BJ (cell line): ENCODE measurements around the gene ALDH3B1. TPM values are rescaled to one million over a fixed set of nuclear protein-coding genes. Genes with fewer than 3 reads are reported as not detected.
A peak's percentile ranks its signal among the peaks of the same experiment; 100 is the strongest.

ENCODE experiments used
- CTCF ChIA-PET: fragments of 350-600 bp; formaldehyde crosslinking; extraction: SDS; loops from one replicate; lab custom pipeline; 2021; ENCODE audit warnings: antibody characterized with exemption, inconsistent platforms; lab: Yijun Ruan, JAX
- POLR2A ChIA-PET: fragments of 300-600 bp; sonication (Branson Sonifier 250); formaldehyde crosslinking; extraction: SDS; loops from one replicate; lab custom pipeline; 2021; ENCODE audit warnings: antibody characterized with exemption; lab: Charles Lee
- DNase-seq: peaks from one replicate; pipeline ENCODE4 v3.0.0-alpha.2; 2011; ENCODE audit warnings: low read depth
- H3K27me3 ChIP-seq: 2 replicates; pipeline ENCODE4 v1.6.0; 2011; ENCODE audit warnings: low read length; ENCODE audit not compliant: control insufficient read depth, insufficient read depth
- H3K36me3 ChIP-seq: 2 replicates; pipeline ENCODE4 v1.5.1; 2011; ENCODE audit warnings: low read length; ENCODE audit not compliant: control insufficient read depth, insufficient read depth
- H3K4me3 ChIP-seq: 2 replicates; pipeline ENCODE4 v1.5.1; 2011; ENCODE audit warnings: low read depth, mild to moderate bottlenecking, control low read depth, low read length
- CTCF ChIP-seq: IDR thresholded peaks from 2 replicates; pipeline ENCODE4 v1.5.1; 2011; ENCODE audit warnings: low read depth, mild to moderate bottlenecking, control low read depth, inconsistent platforms, low read length, moderate library complexity; ENCODE audit not compliant: insufficient read depth
- polyA plus RNA-seq: library from polyadenylated mRNA; depleted of rRNA; stranded (reverse); fragments of >200 nt; gene quantifications from 2 replicates; pipeline ENCODE4 v1.2.3, GENCODE V29; 2011

ALDH3B1 gene
- polyA plus RNA-seq, 1 experiment: 74.2 TPM

- Histone ChIP-seq H3K36me3 (peaks cover 20% of the 10 kb centered on the region), H3K27me3 (no peaks in the 10 kb centered on the region), H3K4me3 (peak within 1 kb of the TSS; percentile 94)
- peak; percentile 98 for DNase-seq
- ChIA-PET POLR2A (no interaction called here), CTCF (interaction anchor here (0.5 to 2.2 kb wide), 3 partner anchors 9 to 16 kb away, joined by 3 to 5 read pairs (median 4); no protein-coding TSS in a partner anchor)
- no peak for TF ChIP-seq CTCF
Measured at GRCh38 chr11:68030318-68031143, 20.4 kb downstream of the ALDH3B1 start, which contains the start of gene NDUFS8. Gene NDUFS8, plus strand, starts transcription at chr11:68030681. Its CDS starts 1,471 bp downstream, at chr11:68032152.

GRCh38 chr11:68031144-68031464 is 21.0 kb downstream of the ALDH3B1 start:
- Histone ChIP-seq H3K27me3 (no peaks in the 10 kb centered on the region), H3K36me3 (peaks cover 16% of the 10 kb centered on the region), H3K4me3 (peak overlapping the region; percentile 94)
- no peak for DNase-seq
- no peak for TF ChIP-seq CTCF
- ChIA-PET CTCF (interaction anchor here (1.1 kb wide), 1 partner anchor 17 kb away, joined by 4 read pairs; no protein-coding TSS in a partner anchor), POLR2A (no interaction called here)

- POLR2A ChIA-PET: no interaction called here
- Histone ChIP-seq H3K36me3 (peaks cover 16% of the 10 kb centered on the region), H3K4me3 (no peak overlapping the region), H3K27me3 (no peaks in the 10 kb centered on the region)
- DNase-seq: no peak
- CTCF ChIA-PET: no interaction called here
- TF ChIP-seq CTCF: no peak
Measured at GRCh38 chr11:68032003-68032402, 21.9 kb downstream of the ALDH3B1 start.

GRCh38 chr11:68032997-68033707 is 23.0 kb downstream of the ALDH3B1 start:
- Histone ChIP-seq H3K4me3 (no peak overlapping the region), H3K36me3 (peaks cover 17% of the 10 kb centered on the region), H3K27me3 (no peaks in the 10 kb centered on the region)
- CTCF ChIA-PET: no interaction called here
- no peak for DNase-seq
- no peak for TF ChIP-seq CTCF
- POLR2A ChIA-PET: no interaction called here

GRCh38 chr11:68033708-68034045 is 23.6 kb downstream of the ALDH3B1 start:
- CTCF ChIA-PET: no interaction called here
- peaks cover 17% of the 10 kb centered on the region for H3K36me3 ChIP-seq
- POLR2A ChIA-PET: no interaction called here
- no peak for TF ChIP-seq CTCF
- no peak for DNase-seq
- H3K27me3 ChIP-seq: no peaks in the 10 kb centered on the region
- H3K4me3 ChIP-seq: no peak overlapping the region
